GM06990 (cell line): ENCODE data around the gene APCDD1L.

Experiments
- DNase-seq: peaks from one replicate; pipeline ENCODE4 v3.0.0-alpha.2; 2011; ENCODE audit not compliant: insufficient read length; ENCODE audit errors: extremely low read depth
- H3K27me3 ChIP-seq: replicated peaks from 2 replicates; pipeline ENCODE4 v1.6.0; 2011; ENCODE audit warnings: low read length; ENCODE audit not compliant: control insufficient read depth, insufficient read depth
- H3K36me3 ChIP-seq: 2 replicates; pipeline ENCODE4 v1.5.1; 2011; ENCODE audit warnings: low read length; ENCODE audit not compliant: control insufficient read depth, insufficient read depth
- H3K4me3 ChIP-seq: replicated peaks from 2 replicates; pipeline ENCODE4 v1.5.1; 2011; ENCODE audit warnings: low read depth, mild to moderate bottlenecking, control low read depth, low read length
- TF ChIP-seq, protein P1 (sequence below): IDR thresholded peaks from 2 replicates; pipeline ENCODE4 v1.5.1; 2011; ENCODE audit warnings: low read length, control low read depth, mild to moderate bottlenecking, inconsistent platforms; ENCODE audit not compliant: insufficient read depth, poor library complexity, severe bottlenecking

The APCDD1L gene

DNA sequence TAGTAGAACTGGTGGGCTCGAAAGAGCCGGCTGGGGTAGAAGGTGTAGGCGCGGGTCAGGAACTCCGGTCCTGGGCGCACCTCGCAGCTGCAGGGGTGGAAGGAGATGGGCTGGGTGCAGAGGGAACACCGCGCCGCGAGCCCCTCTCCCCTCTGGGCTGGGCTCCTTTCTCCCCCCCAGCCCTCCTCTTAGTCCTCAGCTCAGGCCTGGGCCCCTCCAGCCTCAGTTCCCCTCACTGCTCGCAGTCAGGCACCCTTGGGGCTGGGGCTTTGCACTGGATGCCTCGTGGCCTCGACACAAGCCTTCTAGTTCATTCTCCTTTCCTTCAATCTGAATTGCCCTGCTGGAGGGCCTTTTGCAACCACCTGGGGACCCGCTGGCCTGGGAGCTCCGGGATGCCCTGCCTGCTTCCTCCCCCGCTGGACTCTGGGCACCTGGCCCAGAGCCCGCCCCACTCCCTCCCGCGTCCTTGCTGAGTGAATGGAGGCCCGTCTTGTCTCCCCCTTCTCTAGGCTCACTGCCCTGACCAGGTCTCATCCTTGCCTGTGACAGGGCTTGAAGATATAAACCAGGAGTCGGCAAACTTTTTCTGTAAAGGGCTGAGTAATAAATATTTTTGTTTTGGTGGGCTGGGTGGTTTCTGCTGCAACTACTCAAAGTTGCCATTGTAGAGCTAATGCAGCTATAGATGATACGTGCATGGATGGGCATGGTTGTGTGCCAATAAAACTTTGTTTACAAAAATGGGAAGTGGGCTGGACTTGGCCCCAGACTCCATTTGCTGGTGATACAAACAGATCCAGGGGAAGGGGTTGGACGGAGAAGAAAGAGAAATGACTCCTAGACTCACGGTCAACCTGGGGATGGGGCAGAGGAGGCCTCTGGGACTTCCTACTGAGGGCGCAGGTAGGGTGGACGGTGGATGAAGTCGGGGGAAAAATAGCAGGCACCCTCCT is 47.3 kb downstream of the APCDD1L start:
- Histone ChIP-seq H3K4me3 (no peak overlapping the region), H3K27me3 (no peaks in the 10 kb centered on the region), H3K36me3 (no peaks in the 10 kb centered on the region)
- TF ChIP-seq, protein P1, sequence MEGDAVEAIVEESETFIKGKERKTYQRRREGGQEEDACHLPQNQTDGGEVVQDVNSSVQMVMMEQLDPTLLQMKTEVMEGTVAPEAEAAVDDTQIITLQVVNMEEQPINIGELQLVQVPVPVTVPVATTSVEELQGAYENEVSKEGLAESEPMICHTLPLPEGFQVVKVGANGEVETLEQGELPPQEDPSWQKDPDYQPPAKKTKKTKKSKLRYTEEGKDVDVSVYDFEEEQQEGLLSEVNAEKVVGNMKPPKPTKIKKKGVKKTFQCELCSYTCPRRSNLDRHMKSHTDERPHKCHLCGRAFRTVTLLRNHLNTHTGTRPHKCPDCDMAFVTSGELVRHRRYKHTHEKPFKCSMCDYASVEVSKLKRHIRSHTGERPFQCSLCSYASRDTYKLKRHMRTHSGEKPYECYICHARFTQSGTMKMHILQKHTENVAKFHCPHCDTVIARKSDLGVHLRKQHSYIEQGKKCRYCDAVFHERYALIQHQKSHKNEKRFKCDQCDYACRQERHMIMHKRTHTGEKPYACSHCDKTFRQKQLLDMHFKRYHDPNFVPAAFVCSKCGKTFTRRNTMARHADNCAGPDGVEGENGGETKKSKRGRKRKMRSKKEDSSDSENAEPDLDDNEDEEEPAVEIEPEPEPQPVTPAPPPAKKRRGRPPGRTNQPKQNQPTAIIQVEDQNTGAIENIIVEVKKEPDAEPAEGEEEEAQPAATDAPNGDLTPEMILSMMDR, result no peak
- no peak for DNase-seq

DNA sequence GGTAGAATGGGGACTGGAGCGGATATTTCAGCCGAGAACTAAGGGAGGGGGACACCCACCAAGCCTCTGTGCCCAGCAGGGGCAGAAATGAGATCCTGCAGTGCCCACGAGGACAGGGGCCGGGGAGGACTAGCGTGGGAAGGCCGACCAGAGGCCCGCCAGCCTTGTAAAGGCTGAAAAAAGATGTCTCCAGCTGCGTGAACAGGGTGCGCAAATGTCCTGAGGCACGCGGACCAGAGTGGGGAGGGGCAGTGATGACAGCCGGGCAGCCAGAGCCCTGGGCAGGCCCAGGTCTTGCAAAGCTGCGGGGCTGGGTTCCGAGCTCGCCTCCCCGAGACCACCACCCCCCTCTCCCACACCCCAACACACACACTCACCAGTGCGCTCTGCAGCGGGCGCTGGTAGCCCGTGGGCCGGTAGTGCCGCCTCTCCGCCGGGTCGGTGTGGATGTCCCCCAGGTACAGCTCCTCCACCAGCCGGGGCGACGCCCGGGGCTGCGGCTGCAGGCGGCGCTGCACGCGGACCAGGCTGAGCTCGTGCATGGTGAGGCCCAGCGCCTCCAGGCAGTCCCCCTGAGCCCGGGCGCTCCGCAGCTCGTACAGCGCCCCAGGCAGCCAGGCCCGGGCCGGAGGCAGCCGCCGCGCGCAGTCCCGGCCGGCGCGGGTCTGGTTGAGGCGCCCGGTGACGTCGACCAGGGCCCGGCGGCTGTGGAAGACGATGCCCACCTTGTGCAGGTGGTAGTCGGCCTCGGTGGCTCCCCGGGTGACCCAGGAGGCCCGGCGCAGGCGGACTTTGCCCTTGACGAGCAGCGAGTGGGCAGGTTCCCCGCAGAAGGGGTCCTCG is 48.2 kb downstream of the APCDD1L start:
- Histone ChIP-seq H3K36me3 (no peaks in the 10 kb centered on the region), H3K4me3 (no peak overlapping the region), H3K27me3 (no peaks in the 10 kb centered on the region)
- TF ChIP-seq, protein P1, result no peak
- DNase-seq, result no peak

DNA sequence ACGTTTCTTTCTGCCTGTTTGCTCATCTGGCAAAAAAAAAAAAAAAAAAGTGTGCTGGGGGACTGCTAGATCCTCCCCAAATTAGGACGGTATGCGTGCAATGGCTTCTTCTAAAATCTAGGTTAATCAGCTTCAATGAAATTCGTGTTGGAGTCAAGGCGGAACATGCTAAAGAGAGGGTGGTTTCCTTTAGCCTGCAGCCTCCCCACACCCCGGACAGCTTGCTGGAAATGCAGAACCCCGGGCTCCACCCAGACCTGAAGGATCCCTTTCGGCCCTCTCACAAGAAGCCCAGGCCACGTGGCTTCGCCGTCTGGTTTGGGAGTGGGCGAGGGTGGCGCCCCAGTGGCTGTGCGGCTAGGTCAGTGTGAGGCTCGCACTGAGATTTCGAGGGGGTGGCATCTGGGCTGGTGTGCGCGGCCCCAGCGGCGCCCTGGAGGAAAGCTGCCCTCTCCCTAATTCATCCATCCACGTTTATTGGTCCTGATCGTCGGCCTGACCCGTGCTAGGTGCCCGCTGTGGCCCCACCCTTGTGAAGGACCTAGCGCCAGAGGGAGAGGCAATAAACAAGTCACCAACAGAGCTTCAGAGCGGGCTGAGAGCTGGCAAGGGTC is 49.0 kb downstream of the APCDD1L start:
- H3K27me3 ChIP-seq, result no peaks in the 10 kb centered on the region
- H3K4me3 ChIP-seq, result no peak overlapping the region
- TF ChIP-seq, protein P1, result no peak
- DNase-seq, result no peak
- no peaks in the 10 kb centered on the region for H3K36me3 ChIP-seq

DNA sequence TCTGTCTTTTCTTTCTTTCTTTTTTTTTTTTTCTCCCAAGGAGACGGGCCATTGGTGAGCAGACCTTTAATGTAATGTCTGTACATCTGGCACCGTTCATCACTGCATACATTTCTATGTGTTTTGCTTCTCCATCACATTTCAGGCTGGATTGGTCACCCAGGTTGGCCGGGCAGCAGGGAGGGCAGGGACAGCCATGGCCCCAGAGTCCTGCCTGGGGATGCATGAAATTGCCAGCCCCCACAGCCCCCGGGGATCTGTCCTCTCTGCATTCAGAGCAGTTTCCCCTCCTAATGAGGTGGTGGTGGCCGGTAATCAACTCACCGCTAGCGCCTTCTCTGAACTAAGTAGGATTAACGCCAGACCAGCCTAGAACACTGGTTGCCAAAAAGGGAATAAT is 50.4 kb downstream of the APCDD1L start:
- TF ChIP-seq, protein P1, result no peak
- no peak for DNase-seq
- no peaks in the 10 kb centered on the region for H3K27me3 ChIP-seq

DNA sequence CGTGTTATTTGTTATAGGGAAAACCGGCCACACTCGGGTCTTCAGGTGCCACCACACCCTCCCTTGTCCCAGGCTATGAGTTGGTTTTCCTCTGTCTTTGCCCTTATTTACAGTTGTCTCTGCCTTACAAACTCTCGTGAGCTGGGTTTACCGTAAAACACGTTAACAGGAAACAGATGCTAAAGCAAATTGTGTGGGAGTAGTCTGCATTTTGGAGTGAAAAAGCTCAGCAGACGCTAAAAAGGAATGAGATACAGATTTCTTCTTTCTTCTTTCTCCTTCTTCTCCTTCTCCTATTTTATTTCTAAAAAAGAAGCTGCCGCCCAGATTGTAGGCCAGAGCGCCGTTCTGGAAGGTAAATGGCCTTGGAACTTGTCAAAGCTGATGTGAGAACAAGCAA is 51.9 kb downstream of the APCDD1L start:
- TF ChIP-seq, protein P1, result no peak
- DNase-seq, result no peak
- no peaks in the 10 kb centered on the region for H3K27me3 ChIP-seq
- no peak overlapping the region for H3K4me3 ChIP-seq
- H3K36me3 ChIP-seq, result no peaks in the 10 kb centered on the region

More for the DNA sequence above, 50.4 kb downstream of the APCDD1L start:
- no peak overlapping the region for H3K4me3 ChIP-seq
- no peaks in the 10 kb centered on the region for H3K36me3 ChIP-seq
